ENCODE measurements around the gene BAMBI. TPM values are rescaled to one million over a fixed set of nuclear protein-coding genes. Genes with fewer than 3 reads are reported as not detected.

BAMBI gene
- total RNA-seq, 4 donors from 2014 or later: 10.6 to 16.1 (median 13.0) TPM

GRCh38 chr10:28684157-28684985 is 7.0 kb downstream of the BAMBI start:
- TF ChIP-seq CTCF (IDR thresholded peaks at IDR 0.05) (no peak), POLR2AphosphoS5 (IDR thresholded peaks at IDR 0.05) (no peak), EP300 (IDR thresholded peaks at IDR 0.05) (no peak), POLR2A (IDR thresholded peaks at IDR 0.05) (no peak)
- Histone ChIP-seq H3K4me1 (no peaks in the 10 kb centered on the region), H3K4me3 (no peak overlapping the region), H3K9me3 (no peaks in the 10 kb centered on the region), H3K27ac (no peak overlapping the region), H3K27me3 (peaks cover 27% of the 10 kb centered on the region), H3K36me3 (no peaks in the 10 kb centered on the region)
- WGBS: 97% methylated on average over 13 of the region's 13 CpGs
- no peak for DNase-seq (ENCODE audit: low spot score in 2 of 2)

DNA sequence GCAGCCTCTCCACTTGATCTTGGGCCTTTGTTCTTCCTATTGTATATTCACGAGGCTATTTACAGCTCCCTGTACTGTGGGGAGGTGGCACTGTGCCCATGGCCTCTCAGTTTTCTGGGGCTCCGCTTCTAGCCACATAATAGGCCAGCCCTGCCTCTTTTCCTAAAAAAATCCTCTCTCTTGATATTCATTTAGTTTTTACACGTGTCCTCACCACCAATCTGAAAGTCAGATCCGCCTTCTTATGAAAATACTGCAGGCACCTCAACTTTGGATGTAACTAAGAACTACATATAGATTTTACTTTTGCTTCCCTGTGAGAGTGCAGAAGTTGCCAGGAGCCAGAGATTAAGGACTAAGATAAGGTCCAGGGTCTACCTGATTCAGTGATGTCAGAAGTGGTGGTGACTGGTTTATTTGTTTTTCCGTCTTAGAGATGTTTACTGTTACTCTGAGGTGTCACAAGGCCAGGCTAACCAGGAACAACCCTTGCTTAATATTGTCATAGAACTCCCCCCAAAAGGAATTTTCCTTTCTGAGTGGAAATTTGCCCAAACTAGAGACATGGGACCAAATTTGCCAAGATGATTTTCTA is 7.8 kb downstream of the BAMBI start:
- no peak for TF ChIP-seq EP300 (IDR thresholded peaks at IDR 0.05)
- no peak for TF ChIP-seq POLR2A (IDR thresholded peaks at IDR 0.05)
- no peak for TF ChIP-seq POLR2AphosphoS5 (IDR thresholded peaks at IDR 0.05)
- no peak for TF ChIP-seq CTCF (IDR thresholded peaks at IDR 0.05)
- H3K27ac ChIP-seq: no peak overlapping the region
- H3K4me3 ChIP-seq: no peak overlapping the region
- no peaks in the 10 kb centered on the region for H3K4me1 ChIP-seq
- DNase-seq (ENCODE audit: low spot score in 2 of 2): no peak
- WGBS: 86% methylated on average over 5 of the region's 5 CpGs
- peaks cover 22% of the 10 kb centered on the region for H3K27me3 ChIP-seq
- no peaks in the 10 kb centered on the region for H3K36me3 ChIP-seq
- H3K9me3 ChIP-seq: no peaks in the 10 kb centered on the region

- Histone ChIP-seq H3K4me3 (no peak overlapping the region), H3K27ac (no peak overlapping the region), H3K9me3 (no peaks in the 10 kb centered on the region), H3K4me1 (no peaks in the 10 kb centered on the region), H3K36me3 (no peaks in the 10 kb centered on the region), H3K27me3 (peaks cover 22% of the 10 kb centered on the region)
- WGBS: 75% methylated on average over 5 of the region's 5 CpGs
- TF ChIP-seq POLR2A (IDR thresholded peaks at IDR 0.05) (no peak), POLR2AphosphoS5 (IDR thresholded peaks at IDR 0.05) (no peak), CTCF (IDR thresholded peaks at IDR 0.05) (no peak), EP300 (IDR thresholded peaks at IDR 0.05) (no peak)
- no peak for DNase-seq (ENCODE audit: low spot score in 2 of 2)
Observed at GRCh38 chr10:28685717-28686116, 8.4 kb downstream of the BAMBI start.

DNA sequence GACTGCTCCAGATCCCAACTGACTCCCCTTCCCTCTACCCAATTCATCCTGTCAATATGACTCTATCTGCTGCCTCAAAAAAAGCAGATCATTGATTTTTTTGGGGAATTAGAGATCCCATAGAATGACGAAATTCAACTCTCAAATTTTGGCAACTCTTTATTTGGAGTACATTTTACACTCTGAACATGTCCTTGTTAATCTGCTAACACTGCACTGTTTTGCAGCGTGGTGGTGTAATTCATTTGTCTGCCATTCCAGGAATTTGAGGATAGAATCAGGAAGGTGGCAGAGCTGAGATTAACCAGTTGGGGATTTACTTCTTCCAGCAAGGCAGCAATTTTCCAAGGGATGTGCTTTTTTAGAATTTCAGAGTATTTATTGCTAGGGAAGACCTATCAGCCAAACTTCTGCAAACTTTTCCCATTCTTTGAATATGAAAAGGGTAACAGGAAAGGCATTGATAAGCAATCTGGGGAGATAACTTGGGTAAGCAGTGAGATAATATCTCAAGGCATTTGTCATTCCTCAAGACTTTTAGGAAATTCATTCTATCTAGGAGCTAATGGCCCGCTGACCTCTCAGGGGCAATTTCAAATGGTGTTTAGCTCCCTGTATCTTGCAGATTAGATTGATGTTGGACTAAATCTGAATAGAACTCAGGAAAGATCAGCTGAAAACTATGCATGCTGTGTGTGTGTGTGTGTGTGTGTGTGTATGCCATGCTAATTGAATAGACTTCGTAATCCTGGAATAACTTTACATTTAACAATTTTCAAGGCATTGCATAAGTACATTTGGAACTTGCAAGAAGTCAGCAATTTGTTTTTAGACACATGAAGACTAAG is 9.7 kb downstream of the BAMBI start:
- TF ChIP-seq POLR2AphosphoS5 (IDR thresholded peaks at IDR 0.05) (no peak), POLR2A (IDR thresholded peaks at IDR 0.05) (no peak), CTCF (IDR thresholded peaks at IDR 0.05) (no peak), EP300 (IDR thresholded peaks at IDR 0.05) (no peak)
- Histone ChIP-seq H3K4me1 (no peaks in the 10 kb centered on the region), H3K4me3 (no peak overlapping the region), H3K36me3 (no peaks in the 10 kb centered on the region), H3K27me3 (peaks cover 12% of the 10 kb centered on the region), H3K27ac (no peak overlapping the region), H3K9me3 (no peaks in the 10 kb centered on the region)
- DNase-seq (ENCODE audit: low spot score in 2 of 2): no peak
- 66% methylated on average over 4 of the region's 4 CpGs for WGBS

DNA sequence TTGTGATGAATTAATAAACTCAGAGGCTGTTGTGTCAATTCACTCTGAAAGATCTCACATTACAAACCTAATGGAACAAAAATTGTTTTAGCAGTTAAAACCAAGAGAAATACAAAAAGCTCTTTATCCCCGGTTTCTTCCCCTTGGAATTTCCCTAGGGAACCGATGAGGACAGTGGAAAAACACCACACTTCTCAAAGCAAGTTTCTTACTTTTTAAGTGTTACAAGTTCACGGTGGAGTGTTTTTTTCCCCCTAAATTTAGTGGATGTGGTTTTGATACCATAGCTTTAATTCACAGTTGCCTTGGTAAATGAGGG is 10.3 kb downstream of the BAMBI start:
- no peak for DNase-seq (ENCODE audit: low spot score in 2 of 2)
- H3K4me3 ChIP-seq: no peak overlapping the region
- H3K27ac ChIP-seq: no peak overlapping the region
- no peaks in the 10 kb centered on the region for H3K36me3 ChIP-seq
- WGBS: 65% methylated on average over 3 of the region's 3 CpGs
- H3K9me3 ChIP-seq: no peaks in the 10 kb centered on the region
- TF ChIP-seq POLR2A (IDR thresholded peaks at IDR 0.05) (no peak), EP300 (IDR thresholded peaks at IDR 0.05) (no peak), POLR2AphosphoS5 (IDR thresholded peaks at IDR 0.05) (no peak), CTCF (IDR thresholded peaks at IDR 0.05) (no peak)
- peaks cover 6% of the 10 kb centered on the region for H3K27me3 ChIP-seq
- H3K4me1 ChIP-seq: no peaks in the 10 kb centered on the region
